Muscle of leg (tissue), 9 donors: ENCODE measurements around the gene EMD. TPM values are rescaled to one million over a fixed set of nuclear protein-coding genes. Genes with fewer than 3 reads are reported as not detected.

Source experiments
- polyA plus RNA-seq, 8 donors: library from polyadenylated mRNA; unstranded; fragments of 120-200 nt; gene quantifications; one replicate each; pipeline versions ENCODE4 v1.2.1 to v1.2.3, GENCODE V29; 2013; ENCODE audit warnings: inconsistent platforms in 1 of 8, low replicate concordance in 1 of 8; ENCODE audit not compliant: insufficient read length in 8 of 8, insufficient read depth in 1 of 8
- total RNA-seq: library from RNA; stranded (reverse); fragments of 120-200 nt; gene quantifications from one replicate; pipeline ENCODE4 v1.2.4, GENCODE V29; 2013

EMD gene
- total and polyA plus RNA-seq, 9 donors: 8.7 to 66.7 (median 54.8) TPM

Other genes starting within 250 kb of the EMD start
- gene OPN1LW, start 235.1 kb upstream of the EMD start, total RNA-seq: not detected
- not detected for gene OPN1LW, start 235.1 kb upstream of the EMD start, polyA plus RNA-seq
- gene OPN1MW, start 196.7 kb upstream of the EMD start, total RNA-seq: not detected
- not detected for gene OPN1MW, start 196.7 kb upstream of the EMD start, polyA plus RNA-seq
- not detected for gene OPN1MW2, start 159.5 kb upstream of the EMD start, total RNA-seq
- gene OPN1MW2, start 159.5 kb upstream of the EMD start, polyA plus RNA-seq: not detected
- not detected for gene OPN1MW3, start 121.7 kb upstream of the EMD start, total RNA-seq
- not detected for gene OPN1MW3, start 121.7 kb upstream of the EMD start, polyA plus RNA-seq
- gene TEX28, start 84.2 kb upstream of the EMD start, total RNA-seq: not detected
- not detected for gene TEX28, start 84.2 kb upstream of the EMD start, polyA plus RNA-seq
- 0.27 TPM for gene TKTL1, start 83.5 kb upstream of the EMD start, total RNA-seq
- under 1 TPM; 0.15 to 0.73 (median 0.29) TPM for gene TKTL1, start 83.5 kb upstream of the EMD start, polyA plus RNA-seq
- gene FLNA, start 4.7 kb upstream of the EMD start, total RNA-seq: 212 TPM
- gene FLNA, start 4.7 kb upstream of the EMD start, polyA plus RNA-seq: 100 to 1,000 TPM; 329 to 450 (median 367) TPM
- 7,222 TPM for gene RPL10, start 19.1 kb downstream of the EMD start, total RNA-seq
- 1,000 to 10,000 TPM; 5,887 to 6,889 (median 5,977) TPM for gene RPL10, start 19.1 kb downstream of the EMD start, polyA plus RNA-seq
- 35.2 TPM for gene DNASE1L1, start 30.0 kb downstream of the EMD start, total RNA-seq
- gene DNASE1L1, start 30.0 kb downstream of the EMD start, polyA plus RNA-seq: 10 to 100 TPM; 17.8 to 38.7 (median 30.8) TPM
- gene TAFAZZIN, start 32.2 kb downstream of the EMD start, total RNA-seq: 17.2 TPM
- 10 to 100 TPM; 17.0 to 34.8 (median 27.3) TPM for gene TAFAZZIN, start 32.2 kb downstream of the EMD start, polyA plus RNA-seq
- gene ATP6AP1, start 49.4 kb downstream of the EMD start, total RNA-seq: 30.0 TPM
- 10 to 100 TPM; 58.0 to 78.3 (median 67.6) TPM for gene ATP6AP1, start 49.4 kb downstream of the EMD start, polyA plus RNA-seq
- gene GDI1, start 57.9 kb downstream of the EMD start, total RNA-seq: 45.4 TPM
- 100 to 1,000 TPM in 2 of 8 donors, 10 to 100 TPM in 6; 78.6 to 106 (median 91.5) TPM for gene GDI1, start 57.9 kb downstream of the EMD start, polyA plus RNA-seq
- 38.0 TPM for gene FAM50A, start 64.8 kb downstream of the EMD start, total RNA-seq
- gene FAM50A, start 64.8 kb downstream of the EMD start, polyA plus RNA-seq: 10 to 100 TPM; 61.4 to 71.4 (median 65.9) TPM
- gene PLXNA3, start 79.0 kb downstream of the EMD start, total RNA-seq: 7.4 TPM
- 10 to 100 TPM; 27.5 to 48.1 (median 38.8) TPM for gene PLXNA3, start 79.0 kb downstream of the EMD start, polyA plus RNA-seq
- gene LAGE3, start 100.0 kb downstream of the EMD start, total RNA-seq: 16.2 TPM
- 10 to 100 TPM; 12.1 to 15.9 (median 14.5) TPM for gene LAGE3, start 100.0 kb downstream of the EMD start, polyA plus RNA-seq
- gene UBL4A, start 107.3 kb downstream of the EMD start, total RNA-seq: 26.2 TPM
- 10 to 100 TPM; 20.3 to 27.8 (median 24.5) TPM for gene UBL4A, start 107.3 kb downstream of the EMD start, polyA plus RNA-seq
- gene SLC10A3, start 111.3 kb downstream of the EMD start, total RNA-seq: 7.8 TPM
- gene SLC10A3, start 111.3 kb downstream of the EMD start, polyA plus RNA-seq: 10 to 100 TPM; 10.4 to 17.9 (median 13.3) TPM
- gene FAM3A, start 136.9 kb downstream of the EMD start, total RNA-seq: 19.1 TPM
- gene FAM3A, start 136.9 kb downstream of the EMD start, polyA plus RNA-seq: 10 to 100 TPM; 22.7 to 34.7 (median 28.9) TPM
- gene G6PD, start 167.6 kb downstream of the EMD start, total RNA-seq: 5.8 TPM
- 10 to 100 TPM; 11.0 to 19.4 (median 13.9) TPM for gene G6PD, start 167.6 kb downstream of the EMD start, polyA plus RNA-seq
- 9.4 TPM for gene IKBKG, start 168.3 kb downstream of the EMD start, total RNA-seq
- 10 to 100 TPM; 12.2 to 16.3 (median 14.0) TPM for gene IKBKG, start 168.3 kb downstream of the EMD start, polyA plus RNA-seq
- not detected for gene CTAG1A, start 205.8 kb downstream of the EMD start, total RNA-seq
- gene CTAG1A, start 205.8 kb downstream of the EMD start, polyA plus RNA-seq: not detected
- gene CTAG1B, start 240.0 kb downstream of the EMD start, total RNA-seq: not detected
- gene CTAG1B, start 240.0 kb downstream of the EMD start, polyA plus RNA-seq: not detected